GM23338 (cell line): ENCODE data around the gene DAGLA.
A peak's percentile ranks its signal among the peaks of the same experiment; 100 is the strongest.

Source experiments
- CREB1 ChIP-seq: fragments of 250-450 bp; sonication (Bioruptor Pico); IDR thresholded peaks from 2 replicates; pipeline ENCODE4 v1.5.0; 2020; ENCODE audit warnings: low read depth, mild to moderate bottlenecking, moderate library complexity
- EZH2 ChIP-seq: fragments of 200-600 bp; sonication (generic); IDR thresholded peaks from one replicate; pipeline ENCODE4 v1.8.0; 2017; ENCODE audit warnings: antibody characterized with exemption, mild to moderate bottlenecking, low read depth; ENCODE audit not compliant: unreplicated experiment
- EZH2phosphoT487 ChIP-seq: fragments of 200-600 bp; sonication (generic); IDR thresholded peaks from one replicate; pipeline ENCODE4 v1.8.1; 2018; ENCODE audit warnings: antibody characterized with exemption; ENCODE audit not compliant: unreplicated experiment
- JUNB ChIP-seq: IDR thresholded peaks from one replicate; pipeline ENCODE4 v1.6.1; 2016; ENCODE audit warnings: antibody characterized with exemption; ENCODE audit not compliant: unreplicated experiment
- POLR2AphosphoS5 ChIP-seq: IDR thresholded peaks from 2 replicates; pipeline ENCODE4 v1.6.1; 2016; ENCODE audit warnings: antibody characterized with exemption, low read depth
- STAT1 ChIP-seq: IDR thresholded peaks from one replicate; pipeline ENCODE4 v1.6.1; 2016; ENCODE audit warnings: antibody characterized with exemption; ENCODE audit not compliant: unreplicated experiment
- ZNF114 ChIP-seq: fragments of 250-450 bp; sonication (Bioruptor Pico); IDR thresholded peaks from 2 replicates; pipeline ENCODE4 v1.5.0; 2020; ENCODE audit warnings: mild to moderate bottlenecking, moderate library complexity
- ZNF331 ChIP-seq: fragments of 250-450 bp; sonication (Bioruptor Pico); IDR thresholded peaks from 2 replicates; pipeline ENCODE4 v1.5.0; 2020; ENCODE audit warnings: low read depth, mild to moderate bottlenecking, moderate library complexity
- TF ChIP-seq, protein P1 (sequence below), 2 experiments: fragments of 200-600 bp in 1 of 2; sonication (generic) in 1 of 2; conservative IDR thresholded peaks; 2 replicates each; pipeline versions ENCODE4 v1.5.1 to v1.6.1; 2016 to 2017; ENCODE audit warnings: antibody characterized with exemption in 2 of 2, low read depth in 2 of 2, mild to moderate bottlenecking in 2 of 2, moderate library complexity in 1 of 2
- TF ChIP-seq, protein P2 (sequence below): IDR thresholded peaks from one replicate; pipeline ENCODE4 v1.6.1; 2018; ENCODE audit warnings: antibody characterized with exemption; ENCODE audit not compliant: unreplicated experiment
- TF ChIP-seq, protein P3 (sequence below): IDR thresholded peaks from 2 replicates; pipeline ENCODE4 v1.6.1; 2016; ENCODE audit warnings: antibody characterized with exemption

DNA sequence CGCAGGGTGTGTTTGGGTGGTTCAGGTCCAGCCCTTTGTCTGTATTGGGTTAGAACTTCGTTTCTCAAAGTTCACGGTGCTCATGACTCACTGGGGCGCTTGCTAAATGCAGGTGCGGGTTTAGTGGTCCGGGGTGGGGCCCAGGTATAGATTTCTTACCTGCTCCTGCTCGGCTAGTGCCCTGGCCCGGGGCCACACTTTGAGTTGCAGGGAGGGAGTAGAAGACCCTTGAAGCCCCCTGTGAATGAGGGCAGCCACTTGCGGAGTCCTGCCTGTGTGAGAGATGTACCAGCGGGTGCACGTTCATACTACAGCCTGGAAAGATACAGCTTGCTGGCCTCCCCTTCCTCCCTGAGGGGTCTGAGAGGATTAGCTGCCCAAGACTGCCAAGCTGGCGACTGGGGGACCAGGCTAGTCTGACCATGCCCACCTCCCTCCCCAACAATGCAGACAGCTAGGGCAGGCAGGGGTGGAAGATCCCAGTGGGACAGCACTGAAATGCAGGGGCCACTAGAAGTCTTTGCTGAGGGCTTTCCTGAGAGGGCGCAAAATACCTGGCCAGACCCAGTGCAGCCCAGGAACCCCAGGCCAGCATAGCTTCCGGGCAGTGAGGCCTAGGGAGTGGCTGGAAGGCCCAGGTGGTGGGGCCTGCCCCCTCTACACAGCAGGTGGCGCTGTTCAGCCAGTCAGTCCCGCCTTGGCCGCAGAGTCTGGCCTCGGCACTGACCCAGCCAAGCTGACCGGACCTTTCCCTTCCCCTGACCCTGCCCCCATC, 67.2 kb downstream of the DAGLA start:
- TF ChIP-seq, protein P1, sequence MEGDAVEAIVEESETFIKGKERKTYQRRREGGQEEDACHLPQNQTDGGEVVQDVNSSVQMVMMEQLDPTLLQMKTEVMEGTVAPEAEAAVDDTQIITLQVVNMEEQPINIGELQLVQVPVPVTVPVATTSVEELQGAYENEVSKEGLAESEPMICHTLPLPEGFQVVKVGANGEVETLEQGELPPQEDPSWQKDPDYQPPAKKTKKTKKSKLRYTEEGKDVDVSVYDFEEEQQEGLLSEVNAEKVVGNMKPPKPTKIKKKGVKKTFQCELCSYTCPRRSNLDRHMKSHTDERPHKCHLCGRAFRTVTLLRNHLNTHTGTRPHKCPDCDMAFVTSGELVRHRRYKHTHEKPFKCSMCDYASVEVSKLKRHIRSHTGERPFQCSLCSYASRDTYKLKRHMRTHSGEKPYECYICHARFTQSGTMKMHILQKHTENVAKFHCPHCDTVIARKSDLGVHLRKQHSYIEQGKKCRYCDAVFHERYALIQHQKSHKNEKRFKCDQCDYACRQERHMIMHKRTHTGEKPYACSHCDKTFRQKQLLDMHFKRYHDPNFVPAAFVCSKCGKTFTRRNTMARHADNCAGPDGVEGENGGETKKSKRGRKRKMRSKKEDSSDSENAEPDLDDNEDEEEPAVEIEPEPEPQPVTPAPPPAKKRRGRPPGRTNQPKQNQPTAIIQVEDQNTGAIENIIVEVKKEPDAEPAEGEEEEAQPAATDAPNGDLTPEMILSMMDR (conservative IDR thresholded peaks at IDR 0.05; ENCODE audit: low read depth in 2 of 2): peak; percentile 78 to 97
- TF ChIP-seq EZH2: no peak
- TF ChIP-seq, protein P2, sequence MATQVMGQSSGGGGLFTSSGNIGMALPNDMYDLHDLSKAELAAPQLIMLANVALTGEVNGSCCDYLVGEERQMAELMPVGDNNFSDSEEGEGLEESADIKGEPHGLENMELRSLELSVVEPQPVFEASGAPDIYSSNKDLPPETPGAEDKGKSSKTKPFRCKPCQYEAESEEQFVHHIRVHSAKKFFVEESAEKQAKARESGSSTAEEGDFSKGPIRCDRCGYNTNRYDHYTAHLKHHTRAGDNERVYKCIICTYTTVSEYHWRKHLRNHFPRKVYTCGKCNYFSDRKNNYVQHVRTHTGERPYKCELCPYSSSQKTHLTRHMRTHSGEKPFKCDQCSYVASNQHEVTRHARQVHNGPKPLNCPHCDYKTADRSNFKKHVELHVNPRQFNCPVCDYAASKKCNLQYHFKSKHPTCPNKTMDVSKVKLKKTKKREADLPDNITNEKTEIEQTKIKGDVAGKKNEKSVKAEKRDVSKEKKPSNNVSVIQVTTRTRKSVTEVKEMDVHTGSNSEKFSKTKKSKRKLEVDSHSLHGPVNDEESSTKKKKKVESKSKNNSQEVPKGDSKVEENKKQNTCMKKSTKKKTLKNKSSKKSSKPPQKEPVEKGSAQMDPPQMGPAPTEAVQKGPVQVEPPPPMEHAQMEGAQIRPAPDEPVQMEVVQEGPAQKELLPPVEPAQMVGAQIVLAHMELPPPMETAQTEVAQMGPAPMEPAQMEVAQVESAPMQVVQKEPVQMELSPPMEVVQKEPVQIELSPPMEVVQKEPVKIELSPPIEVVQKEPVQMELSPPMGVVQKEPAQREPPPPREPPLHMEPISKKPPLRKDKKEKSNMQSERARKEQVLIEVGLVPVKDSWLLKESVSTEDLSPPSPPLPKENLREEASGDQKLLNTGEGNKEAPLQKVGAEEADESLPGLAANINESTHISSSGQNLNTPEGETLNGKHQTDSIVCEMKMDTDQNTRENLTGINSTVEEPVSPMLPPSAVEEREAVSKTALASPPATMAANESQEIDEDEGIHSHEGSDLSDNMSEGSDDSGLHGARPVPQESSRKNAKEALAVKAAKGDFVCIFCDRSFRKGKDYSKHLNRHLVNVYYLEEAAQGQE: no peak
- TF ChIP-seq EZH2phosphoT487: no peak
- no peak for TF ChIP-seq CREB1 (CRISPR knock-in tag)
- TF ChIP-seq POLR2AphosphoS5: no peak
- no peak for TF ChIP-seq JUNB
- TF ChIP-seq STAT1: no peak
- TF ChIP-seq, protein P3, sequence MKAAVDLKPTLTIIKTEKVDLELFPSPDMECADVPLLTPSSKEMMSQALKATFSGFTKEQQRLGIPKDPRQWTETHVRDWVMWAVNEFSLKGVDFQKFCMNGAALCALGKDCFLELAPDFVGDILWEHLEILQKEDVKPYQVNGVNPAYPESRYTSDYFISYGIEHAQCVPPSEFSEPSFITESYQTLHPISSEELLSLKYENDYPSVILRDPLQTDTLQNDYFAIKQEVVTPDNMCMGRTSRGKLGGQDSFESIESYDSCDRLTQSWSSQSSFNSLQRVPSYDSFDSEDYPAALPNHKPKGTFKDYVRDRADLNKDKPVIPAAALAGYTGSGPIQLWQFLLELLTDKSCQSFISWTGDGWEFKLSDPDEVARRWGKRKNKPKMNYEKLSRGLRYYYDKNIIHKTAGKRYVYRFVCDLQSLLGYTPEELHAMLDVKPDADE: no peak
- TF ChIP-seq ZNF114 (CRISPR knock-in tag): no peak
- no peak for TF ChIP-seq ZNF331
